Endothelial cell of umbilical vein (primary cell): Measurements from ENCODE around the gene PLEKHF1. TPM values are rescaled to one million over a fixed set of nuclear protein-coding genes. Genes with fewer than 3 reads are reported as not detected.

ENCODE experiments used
- BruUV-seq: library from RNA; stranded (reverse); fragments of 400-500 nt; replicated peaks from 2 replicates; lab custom pipeline; 2021; lab: Mats Ljungman, UMichigan
- CTCF ChIA-PET: fragments of 300-600, 350-600 bp; sonication (Branson Sonifier 250); formaldehyde crosslinking; loops from one replicate; lab custom pipeline; 2021; ENCODE audit warnings: antibody characterized with exemption, inconsistent platforms; lab: Charles Lee
- POLR2A ChIA-PET: fragments of 300-600, 350-600 bp; sonication (Branson Sonifier 250); formaldehyde crosslinking; loops from one replicate; lab custom pipeline; 2021; ENCODE audit warnings: antibody characterized with exemption, inconsistent platforms; lab: Charles Lee
- DNase-seq: peaks from one replicate; pipeline ENCODE4 v3.0.0-alpha.2; 2011; ENCODE audit warnings: low read depth, low spot score
- FAIRE-seq: peaks from 2 replicates; lab custom pipeline; 2011; peaks lifted over from hg19 to GRCh38; lab: Jason Lieb, UNC
- H2AFZ ChIP-seq: 2 replicates; pipeline ENCODE4 v1.6.0; 2012; ENCODE audit warnings: low read depth, low read length, control low read depth, inconsistent platforms
- H3K27ac ChIP-seq: 2 replicates; pipeline ENCODE4 v1.5.1; 2011; ENCODE audit warnings: low read depth, mild to moderate bottlenecking, control low read depth, low read length, moderate library complexity; ENCODE audit not compliant: insufficient read depth
- H3K27me3 ChIP-seq, 2 experiments: 2 replicates each; pipeline versions ENCODE4 v1.6.0 to v1.6.1; 2011; ENCODE audit warnings: low read length in 2 of 2, mixed read lengths in 1 of 2; ENCODE audit not compliant: control insufficient read depth in 2 of 2, insufficient read depth in 2 of 2
- H3K36me3 ChIP-seq, 2 experiments: 2 replicates in 1 of 2; 3 replicates in 1 of 2; pipeline ENCODE4 v1.5.1; 2011; ENCODE audit warnings: low read length in 2 of 2, mild to moderate bottlenecking in 1 of 2, moderate library complexity in 1 of 2; ENCODE audit not compliant: control insufficient read depth in 2 of 2, insufficient read depth in 2 of 2; ENCODE audit errors: extremely low read depth in 1 of 2
- H3K4me1 ChIP-seq: 3 replicates; pipeline ENCODE4 v1.5.1; 2011; ENCODE audit warnings: mild to moderate bottlenecking, low read length; ENCODE audit not compliant: control insufficient read depth, insufficient read depth; ENCODE audit errors: extremely low read depth
- H3K4me2 ChIP-seq: 2 replicates; pipeline ENCODE4 v1.6.1; 2011; ENCODE audit warnings: low read length, control low read depth, mixed read lengths; ENCODE audit not compliant: insufficient read depth
- H3K4me3 ChIP-seq, 3 experiments: fragments of 200-600 bp in 1 of 3; sonication (generic), shearing (Covaris generic) in 1 of 3; replicated peaks in 1 of 3; 2 replicates each; pipeline ENCODE4 v1.5.1; 2011 to 2016; ENCODE audit warnings: control low read depth in 3 of 3, low read length in 3 of 3, mild to moderate bottlenecking in 2 of 3, inconsistent platforms in 1 of 3, low read depth in 1 of 3, moderate library complexity in 1 of 3; ENCODE audit not compliant: insufficient read depth in 1 of 3
- H3K79me2 ChIP-seq: 2 replicates; pipeline ENCODE4 v1.6.0; 2012; ENCODE audit warnings: low read length, inconsistent platforms; ENCODE audit not compliant: control insufficient read depth, insufficient read depth
- H3K9ac ChIP-seq: replicated peaks from 2 replicates; pipeline ENCODE3; 2011; ENCODE audit warnings: low read length, control low read depth; ENCODE audit not compliant: insufficient read depth; ENCODE audit errors: extremely low read depth
- H3K9me1 ChIP-seq: replicated peaks from 3 replicates; pipeline ENCODE4 v1.6.0; 2011; ENCODE audit warnings: mild to moderate bottlenecking, low read length; ENCODE audit not compliant: control insufficient read depth, insufficient read depth; ENCODE audit errors: extremely low read depth
- H3K9me3 ChIP-seq: replicated peaks from 2 replicates; pipeline ENCODE4 v1.5.1; 2012; ENCODE audit warnings: low read length, inconsistent platforms; ENCODE audit not compliant: control insufficient read depth, insufficient read depth
- H4K20me1 ChIP-seq: replicated peaks from 2 replicates; pipeline ENCODE3; 2011; ENCODE audit warnings: mild to moderate bottlenecking, low read length; ENCODE audit not compliant: control insufficient read depth, insufficient read depth; ENCODE audit errors: extremely low read depth
- EZH2 ChIP-seq: IDR thresholded peaks from 2 replicates; pipeline ENCODE4 v1.6.1; 2012; ENCODE audit warnings: borderline replicate concordance, low read depth, mild to moderate bottlenecking, moderate library complexity, low read length, inconsistent platforms; ENCODE audit not compliant: severe bottlenecking
- FOS ChIP-seq: IDR thresholded peaks from 2 replicates; pipeline ENCODE4 v1.6.1; 2011; ENCODE audit warnings: mild to moderate bottlenecking, low read length, moderate library complexity, borderline replicate concordance; ENCODE audit not compliant: insufficient read depth
- GATA2 ChIP-seq: IDR thresholded peaks from 2 replicates; pipeline ENCODE4 v1.7.0; 2011; ENCODE audit warnings: low read depth, mild to moderate bottlenecking, moderate library complexity, mixed read lengths, low read length; ENCODE audit not compliant: insufficient read length, insufficient read depth
- JUN ChIP-seq: IDR thresholded peaks from 2 replicates; pipeline ENCODE4 v1.6.1; 2011; ENCODE audit warnings: borderline replicate concordance, low read depth; ENCODE audit not compliant: insufficient read length, insufficient read depth
- MYC ChIP-seq: IDR thresholded peaks from one replicate; pipeline ENCODE4 v1.6.1; 2011; ENCODE audit warnings: mild to moderate bottlenecking, low read depth, low read length
- POLR2A ChIP-seq: IDR thresholded peaks from 2 replicates; pipeline ENCODE4 v1.6.1; 2012; ENCODE audit warnings: low read depth, mild to moderate bottlenecking, control low read depth, low read length
- POLR2AphosphoS5 ChIP-seq: IDR thresholded peaks from 2 replicates; pipeline ENCODE4 v1.6.1; 2012; ENCODE audit warnings: low read depth, mild to moderate bottlenecking, control low read depth, low read length, moderate library complexity; ENCODE audit not compliant: insufficient read depth
- dilution Hi-C: fragments of 300-500 bp; cut with MboI; formaldehyde crosslinking; loops from one replicate; pipeline ENCODE4 v1.15.0; 2019; ENCODE audit warnings: low sequenced_read_pairs; ENCODE audit not compliant: extremely low pct_ligation_motif_present
- intact Hi-C: fragments of 100-400 bp; cut with micrococcal nuclease; formaldehyde crosslinking; loops from one replicate; pipeline ENCODE4 v1.10.0; 2022
- polyA plus RNA-seq, 4 experiments: library from polyadenylated mRNA; depleted of rRNA in 3 of 4; stranded (reverse) in 3 of 4; unstranded in 1 of 4; fragments of >200 nt; gene quantifications; 2 replicates each; pipeline versions ENCODE4 v1.2.1 to v1.2.3, GENCODE V29; 2011 to 2012; ENCODE audit warnings: missing spikeins in 1 of 4
- total RNA-seq: library from RNA; stranded (reverse); gene quantifications from 2 replicates; pipeline ENCODE4 v1.2.3, GENCODE V29; 2021
- TF ChIP-seq, protein P1 (sequence below), 2 donors: IDR thresholded peaks; 1 replicate in 1 of 2; 2 replicates in 1 of 2; pipeline ENCODE4 v1.5.1; 2011; ENCODE audit warnings: low read length in 2 of 2, mild to moderate bottlenecking in 2 of 2, moderate library complexity in 2 of 2, control low read depth in 1 of 2, inconsistent platforms in 1 of 2, low read depth in 1 of 2; ENCODE audit not compliant: insufficient read depth in 1 of 2; ENCODE audit errors: extremely low read depth in 1 of 2
- TF ChIP-seq, protein P2 (sequence below): IDR thresholded peaks from 2 replicates; pipeline ENCODE4 v1.6.1; 2011; ENCODE audit not compliant: insufficient read depth, insufficient read length

Gene PLEKHF1
- total and polyA plus RNA-seq, 2 donors (not counting 3 experiments of a cell fraction or from before 2014, with no cell fraction given) = 5.5 TPM

DNA sequence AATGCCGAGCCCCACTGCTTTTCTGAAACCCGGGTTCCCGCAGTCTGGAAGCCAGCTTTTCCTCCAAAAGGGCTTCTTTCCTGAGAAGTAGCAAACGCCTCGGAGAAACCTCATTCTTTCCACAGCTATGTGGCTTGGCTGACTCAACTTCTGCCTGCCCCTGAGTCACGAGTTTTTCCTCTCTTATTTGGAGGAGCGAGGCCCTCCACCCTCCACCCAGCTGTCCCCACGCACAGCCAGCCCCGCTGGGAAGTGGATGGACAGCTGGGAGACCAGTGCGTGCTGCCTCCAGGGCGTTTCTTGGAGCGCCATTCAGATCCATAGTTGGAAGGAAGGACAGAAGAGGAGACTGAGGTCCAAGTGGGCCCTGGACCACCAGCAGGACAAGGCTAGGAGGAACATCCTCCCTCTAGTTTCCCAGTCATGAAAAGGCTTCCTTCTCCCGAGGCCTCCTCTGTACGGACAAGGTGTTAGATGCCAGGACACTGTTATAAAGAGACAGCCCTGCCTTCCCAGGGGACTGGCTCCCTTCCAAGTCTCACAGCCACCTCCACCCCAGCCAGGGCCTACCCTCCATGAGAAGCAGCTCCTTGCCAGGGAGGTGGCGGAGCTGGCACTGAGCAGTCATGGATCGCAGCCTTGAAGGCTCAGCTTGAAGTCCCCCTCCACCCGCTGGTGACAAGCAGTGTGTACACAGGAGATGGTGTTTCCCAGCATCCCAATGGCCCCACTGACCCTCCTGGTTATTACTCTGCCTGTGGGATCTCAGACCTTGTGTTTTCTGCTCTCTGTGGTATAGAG lies 2.5 kb upstream of the PLEKHF1 start:
- H3K4me1 ChIP-seq = peaks cover 29% of the 10 kb centered on the region
- POLR2A ChIA-PET = interaction anchor here (1.5 kb wide), 1 partner anchor 57 kb away, joined by 4 read pairs; the partner anchor contains the start of gene POP4
- peak overlapping the region; percentile 22 for H3K27ac ChIP-seq
- no peaks in the 10 kb centered on the region for H3K27me3 ChIP-seq
- H3K9ac ChIP-seq = no peak overlapping the region
- DNase-seq (peak; percentile 69), FAIRE-seq (peak; percentile 90)
- H3K9me3 ChIP-seq = no peaks in the 10 kb centered on the region
- CTCF ChIA-PET = interaction anchor here (0.6 to 2.0 kb wide), 6 partner anchors 9 to 54 kb away, joined by 3 to 15 read pairs (median 5); no protein-coding TSS in a partner anchor
- dilution Hi-C loops = no loop called here
- no peaks in the 10 kb centered on the region for H4K20me1 ChIP-seq
- intact Hi-C loops = no loop called here
- no peaks in the 10 kb centered on the region for H3K9me1 ChIP-seq
- peak; percentile 55 for TF ChIP-seq JUN
- no peak for TF ChIP-seq EZH2
- no peak for TF ChIP-seq POLR2A
- no peak for TF ChIP-seq POLR2AphosphoS5
- TF ChIP-seq, protein P1, sequence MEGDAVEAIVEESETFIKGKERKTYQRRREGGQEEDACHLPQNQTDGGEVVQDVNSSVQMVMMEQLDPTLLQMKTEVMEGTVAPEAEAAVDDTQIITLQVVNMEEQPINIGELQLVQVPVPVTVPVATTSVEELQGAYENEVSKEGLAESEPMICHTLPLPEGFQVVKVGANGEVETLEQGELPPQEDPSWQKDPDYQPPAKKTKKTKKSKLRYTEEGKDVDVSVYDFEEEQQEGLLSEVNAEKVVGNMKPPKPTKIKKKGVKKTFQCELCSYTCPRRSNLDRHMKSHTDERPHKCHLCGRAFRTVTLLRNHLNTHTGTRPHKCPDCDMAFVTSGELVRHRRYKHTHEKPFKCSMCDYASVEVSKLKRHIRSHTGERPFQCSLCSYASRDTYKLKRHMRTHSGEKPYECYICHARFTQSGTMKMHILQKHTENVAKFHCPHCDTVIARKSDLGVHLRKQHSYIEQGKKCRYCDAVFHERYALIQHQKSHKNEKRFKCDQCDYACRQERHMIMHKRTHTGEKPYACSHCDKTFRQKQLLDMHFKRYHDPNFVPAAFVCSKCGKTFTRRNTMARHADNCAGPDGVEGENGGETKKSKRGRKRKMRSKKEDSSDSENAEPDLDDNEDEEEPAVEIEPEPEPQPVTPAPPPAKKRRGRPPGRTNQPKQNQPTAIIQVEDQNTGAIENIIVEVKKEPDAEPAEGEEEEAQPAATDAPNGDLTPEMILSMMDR (IDR thresholded peaks at IDR 0.05; ENCODE audit: extremely low read depth in 1 of 2, insufficient read depth in 1 of 2, low read depth in 1 of 2, low read length in 2 of 2) = no peak
- peak; percentile 76 for TF ChIP-seq FOS
- TF ChIP-seq, protein P2, sequence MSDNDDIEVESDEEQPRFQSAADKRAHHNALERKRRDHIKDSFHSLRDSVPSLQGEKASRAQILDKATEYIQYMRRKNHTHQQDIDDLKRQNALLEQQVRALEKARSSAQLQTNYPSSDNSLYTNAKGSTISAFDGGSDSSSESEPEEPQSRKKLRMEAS = no peak
- TF ChIP-seq MYC = no peak
- no peak for TF ChIP-seq GATA2
- H3K79me2 ChIP-seq = no peaks in the 10 kb centered on the region
- peak overlapping the region in 1 of 3 experiments; percentile 3 for H3K4me3 ChIP-seq
- H3K36me3 ChIP-seq = no peaks in the 10 kb centered on the region
- H3K4me2 ChIP-seq = peak overlapping the region; percentile 61
- no TSS peak for BruUV-seq
- H2AFZ ChIP-seq = peak overlapping the region; percentile 52
